ENCODE results near the gene ACAA2.

- TF ChIP-seq CTCF (IDR thresholded peaks at IDR 0.05) (no peak), POLR2A (IDR thresholded peaks at IDR 0.05) (no peak), POLR2AphosphoS5 (IDR thresholded peaks at IDR 0.05; ENCODE audit: insufficient read depth in 1 of 2, low read depth in 1 of 2) (no peak)
Measured at GRCh38 chr18:49743117-49743567, 70.2 kb downstream of the ACAA2 start.
